ENCODE data around the gene ITGB2. TPM values are rescaled to one million over a fixed set of nuclear protein-coding genes. Genes with fewer than 3 reads are reported as not detected.
"Not testable (repeated sequence)": the region's sequence is repeated elsewhere in the genome, so short reads cannot be mapped to it uniquely, and the experiment has no call there.

The ITGB2 gene
- total RNA-seq, 1 donor from 2014 or later = 6.9 TPM

GRCh38 chr21:44880405-44881197 is 40.1 kb downstream of the ITGB2 start:
- H3K36me3 ChIP-seq (ENCODE audit: control insufficient read depth, insufficient read depth, low read length) = no peaks in the 10 kb centered on the region
- no peaks in the 10 kb centered on the region for H3K27me3 ChIP-seq (ENCODE audit: control insufficient read depth, insufficient read depth, low read length)
- no peak for DNase-seq (ENCODE audit: low read depth)
- no peak for TF ChIP-seq CTCF (IDR thresholded peaks at IDR 0.05; ENCODE audit: insufficient read depth, low read length, poor library complexity, severe bottlenecking)
- no peak overlapping the region for H3K4me3 ChIP-seq (ENCODE audit: low read depth, low read length)

- not testable (repeated sequence) for H3K4me3 ChIP-seq (ENCODE audit: low read depth, low read length); H3K36me3 ChIP-seq (ENCODE audit: control insufficient read depth, insufficient read depth, low read length); H3K27me3 ChIP-seq (ENCODE audit: control insufficient read depth, insufficient read depth, low read length); DNase-seq (ENCODE audit: low read depth)
Measured at GRCh38 chr21:44879238-44879637, 41.5 kb downstream of the ITGB2 start.

GRCh38 chr21:44878053-44878982 is 42.4 kb downstream of the ITGB2 start:
- TF ChIP-seq CTCF (IDR thresholded peaks at IDR 0.05; ENCODE audit: insufficient read depth, low read length, poor library complexity, severe bottlenecking) = no peak
- Histone ChIP-seq H3K36me3 (ENCODE audit: control insufficient read depth, insufficient read depth, low read length) (no peaks in the 10 kb centered on the region), H3K4me3 (ENCODE audit: low read depth, low read length) (no peak overlapping the region), H3K27me3 (ENCODE audit: control insufficient read depth, insufficient read depth, low read length) (no peaks in the 10 kb centered on the region)
- DNase-seq (ENCODE audit: low read depth) = no peak

GRCh38 chr21:44876849-44877575 is 43.7 kb downstream of the ITGB2 start:
- no peaks in the 10 kb centered on the region for H3K27me3 ChIP-seq (ENCODE audit: control insufficient read depth, insufficient read depth, low read length)
- no peak overlapping the region for H3K4me3 ChIP-seq (ENCODE audit: low read depth, low read length)
- no peak for DNase-seq (ENCODE audit: low read depth)
- no peak for TF ChIP-seq CTCF (IDR thresholded peaks at IDR 0.05; ENCODE audit: insufficient read depth, low read length, poor library complexity, severe bottlenecking)
- H3K36me3 ChIP-seq (ENCODE audit: control insufficient read depth, insufficient read depth, low read length) = no peaks in the 10 kb centered on the region

- no peaks in the 10 kb centered on the region for H3K27me3 ChIP-seq (ENCODE audit: control insufficient read depth, insufficient read depth, low read length)
- DNase-seq (ENCODE audit: low read depth) = no peak
- no peak for TF ChIP-seq CTCF (IDR thresholded peaks at IDR 0.05; ENCODE audit: insufficient read depth, low read length, poor library complexity, severe bottlenecking)
- no peak overlapping the region for H3K4me3 ChIP-seq (ENCODE audit: low read depth, low read length)
- no peaks in the 10 kb centered on the region for H3K36me3 ChIP-seq (ENCODE audit: control insufficient read depth, insufficient read depth, low read length)
Measured at GRCh38 chr21:44875316-44875700, 45.4 kb downstream of the ITGB2 start.

All from kidney epithelial cell (primary cell).